Thymus (tissue), 11 donors: Measurements from ENCODE around the gene PRKCH. TPM values are rescaled to one million over a fixed set of nuclear protein-coding genes. Genes with fewer than 3 reads are reported as not detected.
A peak's percentile ranks its signal among the peaks of the same experiment; 100 is the strongest.

Experiments
- DNase-seq, 9 donors: peaks; one replicate each; pipeline ENCODE4 v3.0.0-alpha.2; 2013; ENCODE audit warnings: low spot score in 9 of 9, low read depth in 6 of 9, missing footprints in 1 of 9
- H3K27ac ChIP-seq, 2 donors: one replicate each; pipeline ENCODE4 v1.5.1; 2013; ENCODE audit warnings: control low read depth in 1 of 2, low read depth in 1 of 2, low read length in 1 of 2, mild to moderate bottlenecking in 1 of 2, moderate library complexity in 1 of 2
- H3K27me3 ChIP-seq, 2 donors: one replicate each; pipeline ENCODE4 v1.5.1; 2013; ENCODE audit warnings: low read length in 1 of 2; ENCODE audit not compliant: control insufficient read depth in 2 of 2, insufficient read depth in 1 of 2
- H3K36me3 ChIP-seq, 2 donors: one replicate each; pipeline ENCODE4 v1.5.1; 2013; ENCODE audit warnings: low read length in 1 of 2, mild to moderate bottlenecking in 1 of 2, moderate library complexity in 1 of 2; ENCODE audit not compliant: control insufficient read depth in 2 of 2, insufficient read depth in 2 of 2
- H3K4me1 ChIP-seq, 2 donors: one replicate each; pipeline ENCODE4 v1.5.1; 2013; ENCODE audit warnings: low read length in 2 of 2; ENCODE audit not compliant: control insufficient read depth in 2 of 2, insufficient read depth in 2 of 2
- H3K4me3 ChIP-seq, 2 donors: one replicate each; pipeline ENCODE4 v1.5.1; 2013; ENCODE audit warnings: low read length in 2 of 2, control low read depth in 1 of 2, mild to moderate bottlenecking in 1 of 2
- H3K9me3 ChIP-seq, 2 donors: one replicate each; pipeline ENCODE4 v1.5.1; 2013; ENCODE audit warnings: low read length in 1 of 2, mild to moderate bottlenecking in 1 of 2; ENCODE audit not compliant: control insufficient read depth in 2 of 2, insufficient read depth in 1 of 2
- WGBS: extraction: QIAGEN DNeasy Blood & Tissue Kit; methylation state at CpG from one replicate; pipeline ENCODE4 v1.1.7; 2013; 5-methylcytosine and 5-hydroxymethylcytosine counted together
- polyA plus RNA-seq: library from polyadenylated mRNA; stranded (reverse); fragments of 200-250 nt; gene quantifications from one replicate; pipeline ENCODE4 v1.2.3, GENCODE V29; 2013
- total RNA-seq: library from RNA; stranded (reverse); fragments of 120-200 nt; gene quantifications from one replicate; pipeline ENCODE4 v1.2.4, GENCODE V29; 2013
- donor health status: healthy.

The PRKCH gene
- total and polyA plus RNA-seq, 2 donors = 73.5 to 81.8 TPM

GRCh38 chr14:61536661-61537562 is 215.5 kb downstream of the PRKCH start:
- 96% methylated on average over 12 of the region's 12 CpGs for WGBS
- H3K4me1 ChIP-seq = peaks cover 0 to 9% of the 10 kb centered on the region in 2 donors
- DNase-seq = no peak
- no peaks in the 10 kb centered on the region for H3K9me3 ChIP-seq
- H3K27ac ChIP-seq = peak overlapping the region; percentile 10 to 63
- peaks cover 9 to 56% of the 10 kb centered on the region in 2 donors for H3K36me3 ChIP-seq
- H3K4me3 ChIP-seq = no peak overlapping the region
- no peaks in the 10 kb centered on the region for H3K27me3 ChIP-seq

- WGBS = 79% methylated on average over 8 of the region's 8 CpGs
- Histone ChIP-seq H3K4me3 (no peak overlapping the region), H3K36me3 (peaks cover 9 to 54% of the 10 kb centered on the region in 2 donors), H3K27me3 (no peaks in the 10 kb centered on the region), H3K9me3 (no peaks in the 10 kb centered on the region), H3K27ac (peak overlapping the region; percentile 55 to 63), H3K4me1 (peaks cover 0 to 11% of the 10 kb centered on the region in 2 donors)
- peak in 3 of 9 donors; percentile 7 to 50 (median 36) for DNase-seq
Observed at GRCh38 chr14:61537563-61538463, 216.4 kb downstream of the PRKCH start.

GRCh38 chr14:61538464-61539022 is 217.2 kb downstream of the PRKCH start:
- H3K27ac ChIP-seq = no peak overlapping the region
- 97% methylated on average over 5 of the region's 5 CpGs for WGBS
- no peaks in the 10 kb centered on the region for H3K9me3 ChIP-seq
- peaks cover 0 to 11% of the 10 kb centered on the region in 2 donors for H3K4me1 ChIP-seq
- DNase-seq = no peak
- H3K4me3 ChIP-seq = no peak overlapping the region
- H3K27me3 ChIP-seq = no peaks in the 10 kb centered on the region
- peaks cover 9 to 53% of the 10 kb centered on the region in 2 donors for H3K36me3 ChIP-seq

- Histone ChIP-seq H3K27me3 (no peaks in the 10 kb centered on the region), H3K4me1 (peaks cover 0 to 11% of the 10 kb centered on the region in 2 donors), H3K27ac (no peak overlapping the region), H3K4me3 (no peak overlapping the region), H3K9me3 (no peaks in the 10 kb centered on the region), H3K36me3 (peaks cover 11 to 49% of the 10 kb centered on the region in 2 donors)
- over 99% methylated on average over 5 of the region's 5 CpGs for WGBS
- DNase-seq = no peak
Observed at GRCh38 chr14:61539631-61540030, 218.3 kb downstream of the PRKCH start.

- 94% methylated on average over 7 of the region's 7 CpGs for WGBS
- no peak for DNase-seq
- H3K4me3 ChIP-seq = no peak overlapping the region
- no peak overlapping the region for H3K27ac ChIP-seq
- H3K4me1 ChIP-seq = peaks cover 0 to 11% of the 10 kb centered on the region in 2 donors
- H3K27me3 ChIP-seq = no peaks in the 10 kb centered on the region
- peaks cover 16 to 47% of the 10 kb centered on the region in 2 donors for H3K36me3 ChIP-seq
- H3K9me3 ChIP-seq = no peaks in the 10 kb centered on the region
Observed at GRCh38 chr14:61540931-61541330, 219.6 kb downstream of the PRKCH start.

- WGBS = 95% methylated on average over 8 of the region's 8 CpGs
- Histone ChIP-seq H3K27me3 (no peaks in the 10 kb centered on the region), H3K9me3 (no peaks in the 10 kb centered on the region), H3K36me3 (peaks cover 24 to 46% of the 10 kb centered on the region in 2 donors), H3K4me1 (peaks cover 0 to 3% of the 10 kb centered on the region in 2 donors), H3K4me3 (no peak overlapping the region), H3K27ac (peak overlapping the region in 1 of 2 donors; percentile 60)
- DNase-seq = no peak
Observed at GRCh38 chr14:61542848-61543790, 221.7 kb downstream of the PRKCH start.

GRCh38 chr14:61543946-61544345 is 222.6 kb downstream of the PRKCH start:
- H3K4me1 ChIP-seq = peaks cover 0 to 2% of the 10 kb centered on the region in 2 donors

More at GRCh38 chr14:61543946-61544345, 222.6 kb downstream of the PRKCH start:
- DNase-seq = no peak
- Histone ChIP-seq H3K27me3 (no peaks in the 10 kb centered on the region), H3K27ac (peak overlapping the region in 1 of 2 donors; percentile 73), H3K4me3 (no peak overlapping the region), H3K9me3 (no peaks in the 10 kb centered on the region), H3K36me3 (peaks cover 30 to 49% of the 10 kb centered on the region in 2 donors)
- WGBS = 95% methylated on average over 7 of the region's 7 CpGs
